Sigmoid colon (tissue), 4 donors: ENCODE measurements around the gene CPEB3.
A peak's percentile ranks its signal among the peaks of the same experiment; 100 is the strongest.

Source experiments
- CTCF ChIP-seq, 4 experiments: fragments of 450-650 bp in 3 of 4; fragments of 200-600 bp in 1 of 4; IDR thresholded peaks; one replicate each; pipeline ENCODE4 v1.5.1; 2016 to 2019; ENCODE audit warnings: antibody characterized with exemption in 4 of 4, mild to moderate bottlenecking in 3 of 4, moderate library complexity in 2 of 4
- EP300 ChIP-seq, 4 donors: sonication (generic); formaldehyde crosslinking; IDR thresholded peaks; one replicate each; pipeline ENCODE4 v1.6.1; 2017; ENCODE audit warnings: antibody characterized with exemption in 4 of 4
- POLR2A ChIP-seq, 2 donors: fragments of 450-650 bp; IDR thresholded peaks; one replicate each; pipeline ENCODE4 v1.6.1; 2016; ENCODE audit warnings: antibody characterized with exemption in 2 of 2, mild to moderate bottlenecking in 2 of 2, moderate library complexity in 2 of 2
- POLR2AphosphoS5 ChIP-seq, 4 donors: sonication (generic); formaldehyde crosslinking; IDR thresholded peaks; one replicate each; pipeline ENCODE4 v1.6.1; 2017; ENCODE audit warnings: antibody characterized with exemption in 4 of 4

DNA sequence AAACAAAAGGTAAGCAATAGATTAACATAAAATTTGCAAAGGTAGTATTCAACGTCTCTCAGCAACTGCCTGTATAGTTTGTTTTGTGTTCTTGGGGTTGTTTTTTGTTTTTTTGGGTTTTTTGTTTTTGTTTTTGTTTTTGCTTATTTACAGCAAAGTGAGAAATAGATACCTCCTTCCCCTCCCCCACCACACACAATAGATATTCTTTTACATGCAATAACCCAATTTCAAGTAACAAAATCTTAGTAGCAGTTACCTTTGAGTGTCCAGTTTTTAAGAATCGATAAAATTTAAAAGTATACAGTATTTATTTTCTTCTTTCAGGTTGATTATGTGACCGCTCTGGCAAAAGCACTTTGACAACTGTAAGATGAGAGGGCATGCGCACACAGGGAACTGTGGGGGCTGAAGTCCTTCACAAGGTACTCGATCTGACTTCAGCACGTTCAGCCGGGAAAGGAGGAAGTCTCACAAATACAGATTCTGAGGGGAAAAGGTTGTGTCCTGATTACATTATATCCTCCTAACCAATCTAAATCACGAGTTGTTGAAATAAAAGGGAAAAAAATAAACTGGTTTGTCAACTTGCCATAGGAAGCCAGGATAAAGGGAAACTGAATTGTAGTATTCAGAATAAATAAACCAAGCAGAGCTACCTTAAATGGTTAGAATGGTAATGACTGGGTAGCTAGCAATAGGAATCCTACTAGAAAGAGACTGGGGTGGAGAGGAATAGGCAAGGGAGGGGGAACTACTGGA, 47.8 kb downstream of the CPEB3 start:
- TF ChIP-seq POLR2A (IDR thresholded peaks at IDR 0.05) (no peak), CTCF (IDR thresholded peaks at IDR 0.05) (no peak), EP300 (IDR thresholded peaks at IDR 0.05) (no peak), POLR2AphosphoS5 (IDR thresholded peaks at IDR 0.05) (peak in 2 of 4 donors; percentile 22 to 36)
